HEK293 (cell line): ENCODE data around the gene SH3PXD2B.

Experiments used
- CTCF ChIP-seq: fragments of 450-650 bp; formaldehyde crosslinking; IDR thresholded peaks from 2 replicates; pipeline ENCODE4 v1.5.1; 2016; ENCODE audit warnings: missing biosample characterization, missing genetic modification characterization
- ZNF274 ChIP-seq, 2 experiments: fragments of 200-500 bp in 1 of 2; fragments of 450-650 bp in 1 of 2; sonication (Bioruptor generic) in 1 of 2; formaldehyde crosslinking in 1 of 2; IDR thresholded peaks; 2 replicates each; pipeline versions ENCODE4 v1.5.1 to v1.6.1; 2014 to 2016; ENCODE audit warnings: borderline replicate concordance in 1 of 2, inconsistent platforms in 1 of 2, low read length in 1 of 2, missing biosample characterization in 1 of 2, missing genetic modification characterization in 1 of 2
- ZNF596 ChIP-seq: fragments of 450-650 bp; IDR thresholded peaks from 2 replicates; pipeline ENCODE4 v1.5.0; 2018; ENCODE audit warnings: missing biosample characterization, mild to moderate bottlenecking, missing genetic modification characterization, moderate library complexity
- TF ChIP-seq, protein P1 (sequence below): fragments of 450-650 bp; formaldehyde crosslinking; IDR thresholded peaks from 2 replicates; pipeline ENCODE4 v1.5.1; 2016; ENCODE audit warnings: missing biosample characterization, missing genetic modification characterization

- TF ChIP-seq CTCF, result no peak
- TF ChIP-seq ZNF274 (IDR thresholded peaks at IDR 0.05; ENCODE audit: low read length), result no peak
- no peak for TF ChIP-seq ZNF274 (tag by site-specific recombination; IDR thresholded peaks at IDR 0.05; ENCODE audit: borderline replicate concordance)
- TF ChIP-seq, protein P1, sequence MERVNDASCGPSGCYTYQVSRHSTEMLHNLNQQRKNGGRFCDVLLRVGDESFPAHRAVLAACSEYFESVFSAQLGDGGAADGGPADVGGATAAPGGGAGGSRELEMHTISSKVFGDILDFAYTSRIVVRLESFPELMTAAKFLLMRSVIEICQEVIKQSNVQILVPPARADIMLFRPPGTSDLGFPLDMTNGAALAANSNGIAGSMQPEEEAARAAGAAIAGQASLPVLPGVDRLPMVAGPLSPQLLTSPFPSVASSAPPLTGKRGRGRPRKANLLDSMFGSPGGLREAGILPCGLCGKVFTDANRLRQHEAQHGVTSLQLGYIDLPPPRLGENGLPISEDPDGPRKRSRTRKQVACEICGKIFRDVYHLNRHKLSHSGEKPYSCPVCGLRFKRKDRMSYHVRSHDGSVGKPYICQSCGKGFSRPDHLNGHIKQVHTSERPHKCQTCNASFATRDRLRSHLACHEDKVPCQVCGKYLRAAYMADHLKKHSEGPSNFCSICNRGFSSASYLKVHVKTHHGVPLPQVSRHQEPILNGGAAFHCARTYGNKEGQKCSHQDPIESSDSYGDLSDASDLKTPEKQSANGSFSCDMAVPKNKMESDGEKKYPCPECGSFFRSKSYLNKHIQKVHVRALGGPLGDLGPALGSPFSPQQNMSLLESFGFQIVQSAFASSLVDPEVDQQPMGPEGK, result no peak
- no peak for TF ChIP-seq ZNF596 (tag by site-specific recombination)
Measured at GRCh38 chr5:172482156-172483020, 28.1 kb upstream of the SH3PXD2B start.
